ENCODE results near the gene WDR19.
A peak's percentile ranks its signal among the peaks of the same experiment; 100 is the strongest.
"Not testable (repeated sequence)": the region's sequence is repeated elsewhere in the genome, so short reads cannot be mapped to it uniquely, and the experiment has no call there.

Gene WDR19

GRCh38 chr4:39166177-39166576 lies 16.2 kb upstream of the WDR19 start:
- no peak for DNase-seq (ENCODE audit: low read depth)
- no peak for TF ChIP-seq CTCF (IDR thresholded peaks at IDR 0.05; ENCODE audit: insufficient read depth, low read depth, low read length, missing control alignments)
- H3K4me3 ChIP-seq (ENCODE audit: low read length) = no peak overlapping the region

- H3K4me3 ChIP-seq (ENCODE audit: low read length) = no peak overlapping the region
- no peak for TF ChIP-seq CTCF (IDR thresholded peaks at IDR 0.05; ENCODE audit: insufficient read depth, low read depth, low read length, missing control alignments)
- DNase-seq (ENCODE audit: low read depth) = no peak
These were observed 15.7 kb upstream of the WDR19 start for GRCh38 chr4:39166669-39167068.

- no peak overlapping the region for H3K4me3 ChIP-seq (ENCODE audit: low read length)
- no peak for TF ChIP-seq CTCF (IDR thresholded peaks at IDR 0.05; ENCODE audit: insufficient read depth, low read depth, low read length, missing control alignments)
- DNase-seq (ENCODE audit: low read depth) = no peak
These were observed 12.9 kb upstream of the WDR19 start for GRCh38 chr4:39169426-39169825.

- H3K4me3 ChIP-seq (ENCODE audit: low read length) = no peak overlapping the region
- DNase-seq (ENCODE audit: low read depth) = no peak
- TF ChIP-seq CTCF (IDR thresholded peaks at IDR 0.05; ENCODE audit: insufficient read depth, low read depth, low read length, missing control alignments) = no peak
These were observed 12.0 kb upstream of the WDR19 start for GRCh38 chr4:39170301-39170700.

GRCh38 chr4:39178706-39179105 lies 3.6 kb upstream of the WDR19 start:
- no peak for TF ChIP-seq CTCF (IDR thresholded peaks at IDR 0.05; ENCODE audit: insufficient read depth, low read depth, low read length, missing control alignments)
- H3K4me3 ChIP-seq (ENCODE audit: low read length) = no peak overlapping the region
- no peak for DNase-seq (ENCODE audit: low read depth)

GRCh38 chr4:39179681-39180080 lies 2.6 kb upstream of the WDR19 start:
- DNase-seq (ENCODE audit: low read depth) = no peak
- TF ChIP-seq CTCF (IDR thresholded peaks at IDR 0.05; ENCODE audit: insufficient read depth, low read depth, low read length, missing control alignments) = no peak
- no peak overlapping the region for H3K4me3 ChIP-seq (ENCODE audit: low read length)

GRCh38 chr4:39180629-39181028 lies 1.7 kb upstream of the WDR19 start:
- DNase-seq (ENCODE audit: low read depth); H3K4me3 ChIP-seq (ENCODE audit: low read length): not testable (repeated sequence)

GRCh38 chr4:39181520-39181904 lies 817 bp upstream of the WDR19 start:
- peak overlapping the region; percentile 63 for H3K4me3 ChIP-seq (ENCODE audit: low read length)
- TF ChIP-seq CTCF (IDR thresholded peaks at IDR 0.05; ENCODE audit: insufficient read depth, low read depth, low read length, missing control alignments) = no peak
- DNase-seq (ENCODE audit: low read depth) = no peak
